ENCODE results near the gene ZC3H14. TPM values are rescaled to one million over a fixed set of nuclear protein-coding genes. Genes with fewer than 3 reads are reported as not detected.

Gene ZC3H14
- total and polyA plus RNA-seq, 7 donors = 28.5 to 45.0 (median 37.1) TPM

GRCh38 chr14:88550078-88550477 lies 12.8 kb upstream of the ZC3H14 start:
- no peaks in the 10 kb centered on the region for H3K9me3 ChIP-seq
- no peak overlapping the region for H3K4me3 ChIP-seq
- H3K36me3 ChIP-seq (ENCODE audit: insufficient read depth in 1 of 2, low read depth in 1 of 2) = peaks cover 2 to 51% of the 10 kb centered on the region in 2 donors
- no peak for TF ChIP-seq CTCF (IDR thresholded peaks at IDR 0.05)
- intact Hi-C loops (cut with DNase I) = loop anchor here in 1 of 2 donors (10.0 kb wide), 1 partner anchor 1405 kb away; the partner anchor contains the start of genes EFCAB11 and TDP1
- peaks cover 31% of the 10 kb centered on the region for H3K4me1 ChIP-seq
- no peak for DNase-seq
- WGBS, 3 donors = 93 to 97% (median 96%) methylated on average over 15 of the region's 15 CpGs
- no peak for ATAC-seq
- H3K27me3 ChIP-seq (ENCODE audit: insufficient read depth in 3 of 3, low read length in 2 of 3) = no peaks in the 10 kb centered on the region
- H3K27ac ChIP-seq = no peak overlapping the region

GRCh38 chr14:88551094-88551870 lies 11.6 kb upstream of the ZC3H14 start:
- DNase-seq = peak; percentile 85 to 90
- Histone ChIP-seq H3K9me3 (no peaks in the 10 kb centered on the region), H3K4me3 (peak overlapping the region; percentile 91), H3K27me3 (ENCODE audit: insufficient read depth in 3 of 3, low read length in 2 of 3) (no peaks in the 10 kb centered on the region), H3K36me3 (ENCODE audit: insufficient read depth in 1 of 2, low read depth in 1 of 2) (peaks cover 2 to 39% of the 10 kb centered on the region in 2 donors), H3K27ac (peak overlapping the region; percentile 88), H3K4me1 (peaks cover 37% of the 10 kb centered on the region)
- intact Hi-C loops (cut with DNase I) = loop anchor here in 1 of 2 donors (10.0 kb wide), 1 partner anchor 1404 kb away; the partner anchor contains the start of genes EFCAB11 and TDP1
- ATAC-seq = peak; percentile 83 to 90 (median 87)
- no peak for TF ChIP-seq CTCF (IDR thresholded peaks at IDR 0.05)
- 5 to 6% (median 6%) methylated on average over 50 of the region's 50 CpGs for WGBS, 3 donors

- WGBS, 3 donors = 1 to 3% (median 2%) methylated on average over 23 of the region's 23 CpGs
- Histone ChIP-seq H3K4me3 (peak overlapping the region; percentile 91), H3K27ac (peak overlapping the region; percentile 88), H3K9me3 (no peaks in the 10 kb centered on the region), H3K36me3 (ENCODE audit: insufficient read depth in 1 of 2, low read depth in 1 of 2) (peaks cover 0 to 33% of the 10 kb centered on the region in 2 donors), H3K27me3 (ENCODE audit: insufficient read depth in 3 of 3, low read length in 2 of 3) (no peaks in the 10 kb centered on the region), H3K4me1 (peaks cover 40% of the 10 kb centered on the region)
- no peak for TF ChIP-seq CTCF (IDR thresholded peaks at IDR 0.05)
- intact Hi-C loops (cut with DNase I) = loop anchor here in 1 of 2 donors (10.0 kb wide), 1 partner anchor 1403 kb away; the partner anchor contains the start of genes EFCAB11 and TDP1
- peak in 3 of 4 donors; percentile 16 to 44 (median 17) for ATAC-seq
- peak; percentile 21 to 56 for DNase-seq
These were observed 10.8 kb upstream of the ZC3H14 start for GRCh38 chr14:88551980-88552431.

GRCh38 chr14:88552876-88553275 lies 10.0 kb upstream of the ZC3H14 start:
- H3K36me3 ChIP-seq (ENCODE audit: insufficient read depth in 1 of 2, low read depth in 1 of 2) = peaks cover 0 to 24% of the 10 kb centered on the region in 2 donors
- peak overlapping the region; percentile 88 for H3K27ac ChIP-seq
- TF ChIP-seq CTCF (IDR thresholded peaks at IDR 0.05) = no peak
- no peaks in the 10 kb centered on the region for H3K27me3 ChIP-seq (ENCODE audit: insufficient read depth in 3 of 3, low read length in 2 of 3)
- intact Hi-C loops (cut with DNase I) = loop anchor here in 1 of 2 donors (10.0 kb wide), 1 partner anchor 1402 kb away; the partner anchor contains the start of genes EFCAB11 and TDP1
- peaks cover 36% of the 10 kb centered on the region for H3K4me1 ChIP-seq
- H3K9me3 ChIP-seq = no peaks in the 10 kb centered on the region
- no peak for DNase-seq
- 77 to 82% (median 78%) methylated on average over 2 of the region's 2 CpGs for WGBS, 3 donors
- ATAC-seq = no peak
- peak overlapping the region; percentile 91 for H3K4me3 ChIP-seq

All from psoas muscle (tissue), 8 donors.